ENCODE data around the gene SYNDIG1.

DNA sequence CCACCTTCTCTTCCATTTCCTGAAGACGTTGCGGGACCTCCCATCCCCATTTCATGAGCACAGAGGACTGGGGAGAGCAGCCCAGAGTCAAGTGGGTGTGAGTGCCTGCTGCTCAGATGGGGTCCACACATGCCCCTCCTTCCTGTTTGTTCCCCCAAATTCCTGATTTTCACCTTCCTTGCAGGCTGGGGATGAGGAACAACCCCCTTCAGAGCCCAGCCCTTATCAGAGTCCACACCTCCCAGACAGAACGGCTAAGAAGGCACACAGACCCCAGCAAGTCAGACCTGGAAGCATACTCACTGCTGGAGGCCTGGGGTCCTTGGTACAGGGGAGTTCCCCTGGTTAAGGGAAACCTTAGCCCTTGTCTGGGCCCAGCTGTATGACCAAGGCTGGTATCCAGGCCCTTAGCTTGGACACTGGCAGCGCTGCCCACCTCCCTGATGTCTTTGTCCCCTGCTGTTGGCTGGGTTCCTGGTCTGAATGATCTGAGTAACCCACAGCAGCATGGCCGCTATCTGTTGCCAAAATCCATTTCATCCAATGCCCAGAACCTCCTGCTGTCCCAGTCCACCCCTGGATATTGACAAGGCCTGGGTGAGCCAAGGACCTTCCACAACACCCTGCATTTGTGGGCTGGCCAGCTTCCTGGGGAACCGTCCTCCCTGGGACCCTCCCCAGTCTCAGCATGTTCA, 230.9 kb downstream of the SYNDIG1 start:
- TF ChIP-seq POLR2AphosphoS5 (IDR thresholded peaks at IDR 0.05; ENCODE audit: low read depth, low read length) = no peak
- TF ChIP-seq, protein P1, sequence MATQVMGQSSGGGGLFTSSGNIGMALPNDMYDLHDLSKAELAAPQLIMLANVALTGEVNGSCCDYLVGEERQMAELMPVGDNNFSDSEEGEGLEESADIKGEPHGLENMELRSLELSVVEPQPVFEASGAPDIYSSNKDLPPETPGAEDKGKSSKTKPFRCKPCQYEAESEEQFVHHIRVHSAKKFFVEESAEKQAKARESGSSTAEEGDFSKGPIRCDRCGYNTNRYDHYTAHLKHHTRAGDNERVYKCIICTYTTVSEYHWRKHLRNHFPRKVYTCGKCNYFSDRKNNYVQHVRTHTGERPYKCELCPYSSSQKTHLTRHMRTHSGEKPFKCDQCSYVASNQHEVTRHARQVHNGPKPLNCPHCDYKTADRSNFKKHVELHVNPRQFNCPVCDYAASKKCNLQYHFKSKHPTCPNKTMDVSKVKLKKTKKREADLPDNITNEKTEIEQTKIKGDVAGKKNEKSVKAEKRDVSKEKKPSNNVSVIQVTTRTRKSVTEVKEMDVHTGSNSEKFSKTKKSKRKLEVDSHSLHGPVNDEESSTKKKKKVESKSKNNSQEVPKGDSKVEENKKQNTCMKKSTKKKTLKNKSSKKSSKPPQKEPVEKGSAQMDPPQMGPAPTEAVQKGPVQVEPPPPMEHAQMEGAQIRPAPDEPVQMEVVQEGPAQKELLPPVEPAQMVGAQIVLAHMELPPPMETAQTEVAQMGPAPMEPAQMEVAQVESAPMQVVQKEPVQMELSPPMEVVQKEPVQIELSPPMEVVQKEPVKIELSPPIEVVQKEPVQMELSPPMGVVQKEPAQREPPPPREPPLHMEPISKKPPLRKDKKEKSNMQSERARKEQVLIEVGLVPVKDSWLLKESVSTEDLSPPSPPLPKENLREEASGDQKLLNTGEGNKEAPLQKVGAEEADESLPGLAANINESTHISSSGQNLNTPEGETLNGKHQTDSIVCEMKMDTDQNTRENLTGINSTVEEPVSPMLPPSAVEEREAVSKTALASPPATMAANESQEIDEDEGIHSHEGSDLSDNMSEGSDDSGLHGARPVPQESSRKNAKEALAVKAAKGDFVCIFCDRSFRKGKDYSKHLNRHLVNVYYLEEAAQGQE (IDR thresholded peaks at IDR 0.05; ENCODE audit: insufficient read depth in 1 of 2, low read depth in 2 of 2, low read length in 1 of 2) = no peak
- TF ChIP-seq, protein P2, sequence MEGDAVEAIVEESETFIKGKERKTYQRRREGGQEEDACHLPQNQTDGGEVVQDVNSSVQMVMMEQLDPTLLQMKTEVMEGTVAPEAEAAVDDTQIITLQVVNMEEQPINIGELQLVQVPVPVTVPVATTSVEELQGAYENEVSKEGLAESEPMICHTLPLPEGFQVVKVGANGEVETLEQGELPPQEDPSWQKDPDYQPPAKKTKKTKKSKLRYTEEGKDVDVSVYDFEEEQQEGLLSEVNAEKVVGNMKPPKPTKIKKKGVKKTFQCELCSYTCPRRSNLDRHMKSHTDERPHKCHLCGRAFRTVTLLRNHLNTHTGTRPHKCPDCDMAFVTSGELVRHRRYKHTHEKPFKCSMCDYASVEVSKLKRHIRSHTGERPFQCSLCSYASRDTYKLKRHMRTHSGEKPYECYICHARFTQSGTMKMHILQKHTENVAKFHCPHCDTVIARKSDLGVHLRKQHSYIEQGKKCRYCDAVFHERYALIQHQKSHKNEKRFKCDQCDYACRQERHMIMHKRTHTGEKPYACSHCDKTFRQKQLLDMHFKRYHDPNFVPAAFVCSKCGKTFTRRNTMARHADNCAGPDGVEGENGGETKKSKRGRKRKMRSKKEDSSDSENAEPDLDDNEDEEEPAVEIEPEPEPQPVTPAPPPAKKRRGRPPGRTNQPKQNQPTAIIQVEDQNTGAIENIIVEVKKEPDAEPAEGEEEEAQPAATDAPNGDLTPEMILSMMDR (IDR thresholded peaks at IDR 0.05) = no peak

All from Panc1 (cell line).